ENCODE measurements around the gene KCNK1. TPM values are rescaled to one million over a fixed set of nuclear protein-coding genes. Genes with fewer than 3 reads are reported as not detected.

Gene KCNK1
- total and polyA plus RNA-seq, 12 donors: 0.83 to 9.7 (median 3.7) TPM

- peaks cover 0 to 6% (median 0%) of the 10 kb centered on the region in 3 donors for H3K9me3 ChIP-seq (replicated peaks in 1 of 3)
- intact Hi-C loops (cut with DNase I): no loop called here
- no peaks in the 10 kb centered on the region for H3K4me1 ChIP-seq (replicated peaks in 1 of 2)
- no peak overlapping the region for H3K27ac ChIP-seq
- H3K27me3 ChIP-seq: no peaks in the 10 kb centered on the region
- H3K36me3 ChIP-seq (replicated peaks in 1 of 2): no peaks in the 10 kb centered on the region
- H3K4me3 ChIP-seq: no peak overlapping the region
- TF ChIP-seq, protein P1, sequence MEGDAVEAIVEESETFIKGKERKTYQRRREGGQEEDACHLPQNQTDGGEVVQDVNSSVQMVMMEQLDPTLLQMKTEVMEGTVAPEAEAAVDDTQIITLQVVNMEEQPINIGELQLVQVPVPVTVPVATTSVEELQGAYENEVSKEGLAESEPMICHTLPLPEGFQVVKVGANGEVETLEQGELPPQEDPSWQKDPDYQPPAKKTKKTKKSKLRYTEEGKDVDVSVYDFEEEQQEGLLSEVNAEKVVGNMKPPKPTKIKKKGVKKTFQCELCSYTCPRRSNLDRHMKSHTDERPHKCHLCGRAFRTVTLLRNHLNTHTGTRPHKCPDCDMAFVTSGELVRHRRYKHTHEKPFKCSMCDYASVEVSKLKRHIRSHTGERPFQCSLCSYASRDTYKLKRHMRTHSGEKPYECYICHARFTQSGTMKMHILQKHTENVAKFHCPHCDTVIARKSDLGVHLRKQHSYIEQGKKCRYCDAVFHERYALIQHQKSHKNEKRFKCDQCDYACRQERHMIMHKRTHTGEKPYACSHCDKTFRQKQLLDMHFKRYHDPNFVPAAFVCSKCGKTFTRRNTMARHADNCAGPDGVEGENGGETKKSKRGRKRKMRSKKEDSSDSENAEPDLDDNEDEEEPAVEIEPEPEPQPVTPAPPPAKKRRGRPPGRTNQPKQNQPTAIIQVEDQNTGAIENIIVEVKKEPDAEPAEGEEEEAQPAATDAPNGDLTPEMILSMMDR (IDR thresholded peaks at IDR 0.05): no peak
- TF ChIP-seq POLR2A (IDR thresholded peaks at IDR 0.05): no peak
- DNase-seq: peak in 2 of 7 donors; percentile 2 to 10
Observed at GRCh38 chr1:233569636-233570035, 44.3 kb upstream of the KCNK1 start.

GRCh38 chr1:233570216-233570615 is 43.7 kb upstream of the KCNK1 start:
- no peak for TF ChIP-seq POLR2A (IDR thresholded peaks at IDR 0.05)
- TF ChIP-seq, protein P1 (IDR thresholded peaks at IDR 0.05): no peak
- Histone ChIP-seq H3K36me3 (replicated peaks in 1 of 2) (no peaks in the 10 kb centered on the region), H3K27me3 (no peaks in the 10 kb centered on the region), H3K4me1 (replicated peaks in 1 of 2) (no peaks in the 10 kb centered on the region), H3K27ac (no peak overlapping the region), H3K4me3 (no peak overlapping the region), H3K9me3 (replicated peaks in 1 of 3) (peaks cover 0 to 4% (median 0%) of the 10 kb centered on the region in 3 donors)
- intact Hi-C loops (cut with DNase I): no loop called here
- no peak for DNase-seq
- 46 to 55% (median 53%) methylated on average over 3 of the region's 3 CpGs for WGBS, 4 donors

DNA sequence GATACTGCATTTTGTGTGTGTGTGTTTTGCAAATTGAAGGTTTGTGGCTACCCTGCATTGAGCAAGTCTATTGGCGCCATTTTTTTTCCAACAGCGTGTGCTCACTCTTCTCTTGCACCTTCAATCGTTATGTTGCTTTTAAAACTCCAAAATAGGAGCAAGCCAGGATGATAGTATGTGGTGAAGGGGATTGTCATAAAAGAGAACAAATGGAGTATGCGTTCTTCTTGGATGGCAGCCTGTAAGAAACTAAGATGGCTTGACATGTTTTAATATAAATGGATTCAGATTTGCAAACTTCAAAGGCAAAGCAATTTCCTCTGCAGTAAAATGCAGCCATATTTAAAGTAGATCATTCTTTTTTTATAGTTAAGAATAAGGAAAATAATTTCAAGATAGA is 43.2 kb upstream of the KCNK1 start:
- no peak for TF ChIP-seq POLR2A (IDR thresholded peaks at IDR 0.05)
- TF ChIP-seq, protein P1 (IDR thresholded peaks at IDR 0.05): no peak
- intact Hi-C loops (cut with DNase I): no loop called here
- H3K27ac ChIP-seq: no peak overlapping the region

DNA sequence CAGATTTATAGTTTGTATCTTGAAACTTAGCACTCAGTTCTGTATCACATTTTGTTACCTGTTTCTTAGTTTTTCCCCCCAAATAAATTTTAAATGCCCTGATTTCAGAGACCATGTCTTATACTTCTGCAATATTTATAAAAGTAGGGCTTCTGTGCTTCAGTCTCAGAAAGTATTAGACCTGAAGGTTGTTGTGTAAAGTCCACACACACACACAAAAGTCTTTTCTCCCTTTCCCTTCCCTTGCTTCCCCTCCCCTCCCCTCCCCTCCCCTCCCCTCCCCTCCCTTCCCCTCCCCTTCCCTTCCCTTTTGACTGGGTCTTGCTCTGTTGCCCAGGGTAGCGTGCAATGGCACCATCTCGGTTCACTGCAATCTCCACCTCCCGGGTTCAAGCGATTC is 41.0 kb upstream of the KCNK1 start:
- Histone ChIP-seq H3K27ac (no peak overlapping the region), H3K4me1 (replicated peaks in 1 of 2) (no peaks in the 10 kb centered on the region), H3K4me3 (no peak overlapping the region), H3K9me3 (replicated peaks in 1 of 3) (no peaks in the 10 kb centered on the region), H3K36me3 (replicated peaks in 1 of 2) (no peaks in the 10 kb centered on the region), H3K27me3 (no peaks in the 10 kb centered on the region)
- DNase-seq: no peak
- intact Hi-C loops (cut with DNase I): no loop called here
- TF ChIP-seq, protein P1 (IDR thresholded peaks at IDR 0.05): no peak
- TF ChIP-seq POLR2A (IDR thresholded peaks at IDR 0.05): no peak
- WGBS, 4 donors: 92 to 100% (median 97%) methylated on average over 2 to 4 of the region's 4 CpGs

More for the DNA sequence above, 43.2 kb upstream of the KCNK1 start:
- 70 to 86% (median 83%) methylated on average over 4 of the region's 4 CpGs for WGBS, 4 donors
- Histone ChIP-seq H3K4me1 (replicated peaks in 1 of 2) (no peaks in the 10 kb centered on the region), H3K36me3 (replicated peaks in 1 of 2) (no peaks in the 10 kb centered on the region), H3K27me3 (no peaks in the 10 kb centered on the region), H3K4me3 (no peak overlapping the region), H3K9me3 (replicated peaks in 1 of 3) (no peaks in the 10 kb centered on the region)
- DNase-seq: no peak
